IMR-90 (cell line): ENCODE results near the gene UTP14A. TPM values are rescaled to one million over a fixed set of nuclear protein-coding genes. Genes with fewer than 3 reads are reported as not detected.

ENCODE experiments used
- ATAC-seq: fragments of 200-7000 bp; cut with Tn5 transposase; 2 replicates; pipeline ENCODE4 v1.9.1; 2020; ENCODE audit warnings: low read depth, mild to moderate bottlenecking, moderate library complexity
- BruUV-seq: library from RNA; stranded (reverse); fragments of 400-500 nt; replicated peaks from 2 replicates; lab custom pipeline; 2021; lab: Mats Ljungman, UMichigan
- CTCF ChIA-PET: fragments of 300-600 bp; formaldehyde crosslinking; extraction: SDS; loops from one replicate; lab custom pipeline; 2021; ENCODE audit warnings: antibody characterized with exemption; lab: Yijun Ruan, JAX
- POLR2A ChIA-PET: fragments of 300-600 bp; sonication (Branson Sonifier 250); formaldehyde crosslinking; loops from one replicate; lab custom pipeline; 2022; ENCODE audit warnings: antibody characterized with exemption; ENCODE audit not compliant: unreplicated experiment; lab: Charles Lee
- DNase-seq: peaks from one replicate; pipeline ENCODE4 v3.0.0; 2013
- H2AFZ ChIP-seq: replicated peaks from 2 replicates; pipeline ENCODE3; 2013; ENCODE audit warnings: low read length, mild to moderate bottlenecking; ENCODE audit not compliant: poor library complexity
- H2AK5ac ChIP-seq: 2 replicates; pipeline ENCODE4 v1.6.1; 2013; ENCODE audit warnings: low read depth, low read length, inconsistent platforms
- H2AK9ac ChIP-seq: replicated peaks from 2 replicates; pipeline ENCODE3; 2013; ENCODE audit warnings: mild to moderate bottlenecking, low read depth, low read length, moderate library complexity; ENCODE audit not compliant: poor library complexity
- H2BK120ac ChIP-seq: 2 replicates; pipeline ENCODE4 v1.6.1; 2013; ENCODE audit warnings: low read depth, low read length, inconsistent platforms
- H2BK15ac ChIP-seq: 3 replicates; pipeline ENCODE4 v1.6.1; 2013; ENCODE audit warnings: low read depth, low read length, inconsistent platforms
- H2BK20ac ChIP-seq: 2 replicates; pipeline ENCODE4 v1.6.1; 2013; ENCODE audit warnings: low read depth, mild to moderate bottlenecking, inconsistent platforms, low read length, moderate library complexity
- H2BK5ac ChIP-seq: 2 replicates; pipeline ENCODE4 v1.6.1; 2013; ENCODE audit warnings: mild to moderate bottlenecking, low read depth, low read length, inconsistent platforms; ENCODE audit not compliant: poor library complexity, severe bottlenecking
- H3K14ac ChIP-seq: replicated peaks from 2 replicates; pipeline ENCODE4 v1.6.1; 2013; ENCODE audit warnings: low read depth, low read length, inconsistent platforms
- H3K18ac ChIP-seq: 2 replicates; pipeline ENCODE4 v1.6.1; 2013; ENCODE audit warnings: low read depth, low read length, control low read depth
- H3K23ac ChIP-seq: 2 replicates; pipeline ENCODE4 v1.6.1; 2013; ENCODE audit warnings: low read depth, low read length, inconsistent platforms
- H3K27ac ChIP-seq: 2 replicates; pipeline ENCODE4 v1.5.1; 2013; ENCODE audit warnings: mild to moderate bottlenecking, control low read depth, low read length; ENCODE audit not compliant: insufficient read depth
- H3K27me3 ChIP-seq: 2 replicates; pipeline ENCODE4 v1.6.1; 2013; ENCODE audit warnings: low read length; ENCODE audit not compliant: control insufficient read depth, insufficient read depth
- H3K36me3 ChIP-seq: 2 replicates; pipeline ENCODE4 v1.6.1; 2013; ENCODE audit warnings: low read length, mixed read lengths; ENCODE audit not compliant: control insufficient read depth, insufficient read depth
- H3K4ac ChIP-seq: 2 replicates; pipeline ENCODE4 v1.6.1; 2013; ENCODE audit warnings: low read depth, low read length, inconsistent platforms
- H3K4me1 ChIP-seq: 2 replicates; pipeline ENCODE4 v1.6.1; 2013; ENCODE audit warnings: low read length, mixed read lengths; ENCODE audit not compliant: control insufficient read depth, insufficient read depth
- H3K4me2 ChIP-seq: 2 replicates; pipeline ENCODE4 v1.6.1; 2013; ENCODE audit warnings: low read depth, mild to moderate bottlenecking, control low read depth, low read length, moderate library complexity
- H3K4me3 ChIP-seq: 2 replicates; pipeline ENCODE4 v1.5.1; 2013; ENCODE audit warnings: low read depth, mild to moderate bottlenecking, control low read depth, low read length, moderate library complexity; ENCODE audit not compliant: insufficient read depth
- H3K56ac ChIP-seq: 2 replicates; pipeline ENCODE4 v1.6.1; 2013; ENCODE audit warnings: low read length, inconsistent platforms; ENCODE audit not compliant: insufficient read depth; ENCODE audit errors: extremely low read depth
- H3K79me1 ChIP-seq, 2 experiments: 2 replicates each; pipeline ENCODE4 v1.6.1; 2013; ENCODE audit warnings: low read length in 2 of 2, inconsistent platforms in 1 of 2, low read depth in 1 of 2
- H3K9ac ChIP-seq: 2 replicates; pipeline ENCODE4 v1.6.1; 2013; ENCODE audit warnings: low read depth, low read length, control low read depth
- H3K9me1 ChIP-seq: 2 replicates; pipeline ENCODE4 v1.6.1; 2013; ENCODE audit warnings: low read length, inconsistent platforms; ENCODE audit not compliant: insufficient read depth
- H3K9me3 ChIP-seq: 2 replicates; pipeline ENCODE4 v1.6.1; 2013; ENCODE audit warnings: low read length; ENCODE audit not compliant: control insufficient read depth, insufficient read depth
- H4K20me1 ChIP-seq: 2 replicates; pipeline ENCODE4 v1.6.1; 2013; ENCODE audit warnings: low read length, inconsistent platforms; ENCODE audit not compliant: insufficient read depth
- H4K5ac ChIP-seq: 2 replicates; pipeline ENCODE4 v1.6.1; 2013; ENCODE audit warnings: mild to moderate bottlenecking, low read depth, low read length, control low read depth
- H4K8ac ChIP-seq, 2 experiments: 2 replicates each; pipeline ENCODE4 v1.6.1; 2013; ENCODE audit warnings: low read depth in 2 of 2, low read length in 2 of 2, control low read depth in 1 of 2, inconsistent platforms in 1 of 2
- H4K91ac ChIP-seq: 2 replicates; pipeline ENCODE4 v1.6.1; 2013; ENCODE audit warnings: low read depth, low read length, inconsistent platforms; ENCODE audit not compliant: insufficient read depth
- CHD1 ChIP-seq: IDR thresholded peaks from 2 replicates; pipeline ENCODE4 v1.6.1; 2012; ENCODE audit warnings: low read depth, low read length, improper control_type of control experiment
- CTCF ChIP-seq: conservative IDR thresholded peaks from 2 replicates; pipeline ENCODE4 v1.5.1; 2012; ENCODE audit warnings: mild to moderate bottlenecking, low read depth, low read length, improper control_type of control experiment
- MAFK ChIP-seq: IDR thresholded peaks from 2 replicates; pipeline ENCODE4 v1.6.1; 2012; ENCODE audit warnings: low read depth, low read length, improper control_type of control experiment
- RAD21 ChIP-seq: IDR thresholded peaks from 2 replicates; pipeline ENCODE4 v1.6.1; 2012; ENCODE audit warnings: low read length, improper control_type of control experiment
- RFX5 ChIP-seq: IDR thresholded peaks from 2 replicates; pipeline ENCODE4 v1.8.0; 2012; ENCODE audit warnings: low read depth, mild to moderate bottlenecking, low read length, moderate library complexity
- WGBS, 2 experiments: methylation state at CpG; one replicate each; pipeline versions ENCODE4 v1.1.5 to v1.1.7; 2013; ENCODE audit warnings: missing lambda C conversion rate in 2 of 2; ENCODE audit not compliant: insufficient read length in 1 of 2; ENCODE audit errors: extremely low coverage in 2 of 2; 5-methylcytosine and 5-hydroxymethylcytosine counted together
- dilution Hi-C: fragments of 300-500 bp; cut with HindIII; formaldehyde crosslinking; loops from one replicate; pipeline ENCODE4 v1.14.3; 2018; ENCODE audit warnings: low sequenced_read_pairs; ENCODE audit not compliant: unreplicated experiment
- in situ Hi-C: fragments of 300-500 bp; cut with MboI; formaldehyde crosslinking; loops from 3 replicates; pipeline ENCODE4 v1.14.3; 2019; ENCODE audit warnings: low sequenced_read_pairs, inconsistent platforms, mixed read lengths
- intact Hi-C: fragments of 100-400 bp; cut with micrococcal nuclease; formaldehyde crosslinking; loops from 2 replicates; pipeline ENCODE4 v1.10.0; 2022
- polyA plus RNA-seq, 3 experiments: library from polyadenylated mRNA; depleted of rRNA; stranded (reverse); fragments of >200 nt; gene quantifications; 2 replicates each; pipeline ENCODE4 v1.2.3, GENCODE V29; 2012; ENCODE audit warnings: low replicate concordance in 1 of 3
- total RNA-seq: library from RNA; depleted of rRNA; stranded (reverse); fragments of >200 nt; gene quantifications from 2 replicates; pipeline ENCODE4 v1.2.3, GENCODE V29; 2012

Gene UTP14A
- total and polyA plus RNA-seq, 2 of the 4 experiments (the other 2 are of a cell fraction), result 13.8 to 15.2 TPM

- DNase-seq, result no peak
- no peak overlapping the region for H2AK5ac ChIP-seq
- no peaks in the 10 kb centered on the region for H3K4me1 ChIP-seq
- H2AK9ac ChIP-seq, result no peak overlapping the region
- no peak overlapping the region for H4K5ac ChIP-seq
- no CpG with 5 or more reads among the region's 2 CpGs for WGBS, 2 experiments
- no peak overlapping the region for H3K4ac ChIP-seq
- no TSS peak for BruUV-seq
- no peak overlapping the region for H3K14ac ChIP-seq
- dilution Hi-C loops (no loop called here), intact Hi-C loops (no loop called here), in situ Hi-C loops (no loop called here)
- no peak overlapping the region for H2BK20ac ChIP-seq
- no peak overlapping the region for H2BK5ac ChIP-seq
- H4K20me1 ChIP-seq, result no peaks in the 10 kb centered on the region
- ChIA-PET CTCF (no interaction called here), POLR2A (no interaction called here)
- no peak for ATAC-seq
- H3K23ac ChIP-seq, result no peak overlapping the region
- H4K91ac ChIP-seq, result no peak overlapping the region
- H3K9ac ChIP-seq, result no peak overlapping the region
- no peak overlapping the region for H3K4me3 ChIP-seq
- no peaks in the 10 kb centered on the region for H3K9me3 ChIP-seq
- no peak overlapping the region for H3K18ac ChIP-seq
- no peaks in the 10 kb centered on the region for H3K79me1 ChIP-seq
- H3K9me1 ChIP-seq, result peaks cover 4% of the 10 kb centered on the region; the same call in 1 of the 2 replicates
- TF ChIP-seq RFX5, result no peak
- no peak for TF ChIP-seq RAD21
- TF ChIP-seq MAFK, result no peak
- TF ChIP-seq CHD1, result no peak
- TF ChIP-seq CTCF, result no peak
- H3K27me3 ChIP-seq, result peaks cover 15% of the 10 kb centered on the region
- no peaks in the 10 kb centered on the region for H3K36me3 ChIP-seq
- H3K56ac ChIP-seq, result no peak overlapping the region
- H2AFZ ChIP-seq, result no peak overlapping the region
- H3K27ac ChIP-seq, result no peak overlapping the region
- no peak overlapping the region for H2BK120ac ChIP-seq
- no peak overlapping the region for H4K8ac ChIP-seq
- no peak overlapping the region for H2BK15ac ChIP-seq
- no peak overlapping the region for H3K4me2 ChIP-seq
These were observed 33.4 kb upstream of the UTP14A start for GRCh38 chrX:129872524-129872923.
